Gastroesophageal sphincter (tissue), 3 donors: ENCODE measurements around the gene CHFR.
"Not testable (repeated sequence)": the region's sequence is repeated elsewhere in the genome, so short reads cannot be mapped to it uniquely, and the experiment has no call there.

Experiments
- CTCF ChIP-seq, 4 experiments: fragments of 200-600 bp in 2 of 4; fragments of 450-650 bp in 2 of 4; sonication (generic) in 1 of 4; IDR thresholded peaks; one replicate each; pipeline ENCODE4 v1.5.1; 2017 to 2019; ENCODE audit warnings: antibody characterized with exemption in 4 of 4, mild to moderate bottlenecking in 2 of 4, moderate library complexity in 2 of 4
- POLR2A ChIP-seq, 2 donors: fragments of 450-650 bp; IDR thresholded peaks; one replicate each; pipeline ENCODE4 v1.6.1; 2017; ENCODE audit warnings: antibody characterized with exemption in 2 of 2, mild to moderate bottlenecking in 2 of 2, moderate library complexity in 1 of 2
- POLR2AphosphoS5 ChIP-seq: sonication (generic); formaldehyde crosslinking; IDR thresholded peaks from one replicate; pipeline ENCODE4 v1.6.1; 2017; ENCODE audit warnings: antibody characterized with exemption

GRCh38 chr12:132874620-132875019 is 12.8 kb downstream of the CHFR start:
- not testable (repeated sequence) for TF ChIP-seq CTCF (IDR thresholded peaks at IDR 0.05); POLR2AphosphoS5; POLR2A (IDR thresholded peaks at IDR 0.05)
